ENCODE results near the gene UBR1.

DNA sequence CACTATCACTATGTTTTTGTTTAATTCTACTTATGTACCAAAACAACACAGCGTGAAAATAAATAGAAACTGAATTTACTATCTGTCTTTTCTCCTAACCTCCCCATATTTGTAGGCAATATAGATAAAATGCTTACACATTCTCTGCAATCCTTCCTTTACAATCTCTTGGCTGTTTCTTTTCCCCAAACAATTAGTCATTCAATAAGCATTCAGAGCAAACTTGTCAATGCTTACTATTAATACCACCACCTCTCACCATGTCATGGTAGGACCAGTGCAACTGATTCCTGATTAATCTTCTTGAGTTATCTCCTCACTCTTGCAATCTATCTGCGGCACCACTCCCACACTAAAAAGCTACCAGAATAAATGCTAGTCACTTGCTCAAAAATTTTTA lies 111.3 kb downstream of the UBR1 start:
- TF ChIP-seq, protein P1, sequence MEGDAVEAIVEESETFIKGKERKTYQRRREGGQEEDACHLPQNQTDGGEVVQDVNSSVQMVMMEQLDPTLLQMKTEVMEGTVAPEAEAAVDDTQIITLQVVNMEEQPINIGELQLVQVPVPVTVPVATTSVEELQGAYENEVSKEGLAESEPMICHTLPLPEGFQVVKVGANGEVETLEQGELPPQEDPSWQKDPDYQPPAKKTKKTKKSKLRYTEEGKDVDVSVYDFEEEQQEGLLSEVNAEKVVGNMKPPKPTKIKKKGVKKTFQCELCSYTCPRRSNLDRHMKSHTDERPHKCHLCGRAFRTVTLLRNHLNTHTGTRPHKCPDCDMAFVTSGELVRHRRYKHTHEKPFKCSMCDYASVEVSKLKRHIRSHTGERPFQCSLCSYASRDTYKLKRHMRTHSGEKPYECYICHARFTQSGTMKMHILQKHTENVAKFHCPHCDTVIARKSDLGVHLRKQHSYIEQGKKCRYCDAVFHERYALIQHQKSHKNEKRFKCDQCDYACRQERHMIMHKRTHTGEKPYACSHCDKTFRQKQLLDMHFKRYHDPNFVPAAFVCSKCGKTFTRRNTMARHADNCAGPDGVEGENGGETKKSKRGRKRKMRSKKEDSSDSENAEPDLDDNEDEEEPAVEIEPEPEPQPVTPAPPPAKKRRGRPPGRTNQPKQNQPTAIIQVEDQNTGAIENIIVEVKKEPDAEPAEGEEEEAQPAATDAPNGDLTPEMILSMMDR (IDR thresholded peaks at IDR 0.05): no peak
- no peak for TF ChIP-seq EZH2 (IDR thresholded peaks at IDR 0.05)
- TF ChIP-seq EZH2phosphoT487 (IDR thresholded peaks at IDR 0.05): no peak
